IPS-15b (cell line): ENCODE data around the gene OR2S2.
"Not testable (repeated sequence)": the region's sequence is repeated elsewhere in the genome, so short reads cannot be mapped to it uniquely, and the experiment has no call there.

Experiments used
- H3K27me3 ChIP-seq: one replicate; pipeline ENCODE4 v1.6.1; 2013; ENCODE audit warnings: low read length; ENCODE audit not compliant: control insufficient read depth, insufficient read depth
- H3K36me3 ChIP-seq: one replicate; pipeline ENCODE4 v1.6.1; 2013; ENCODE audit warnings: low read length; ENCODE audit not compliant: control insufficient read depth, insufficient read depth
- H3K4me1 ChIP-seq: one replicate; pipeline ENCODE4 v1.6.1; 2013; ENCODE audit warnings: mild to moderate bottlenecking, low read length; ENCODE audit not compliant: control insufficient read depth, insufficient read depth
- H3K4me3 ChIP-seq: one replicate; pipeline ENCODE4 v1.5.1; 2013; ENCODE audit warnings: low read depth, low read length
- H3K9ac ChIP-seq: one replicate; pipeline ENCODE4 v1.6.1; 2013; ENCODE audit warnings: low read depth, mild to moderate bottlenecking, low read length
- H3K9me3 ChIP-seq: one replicate; pipeline ENCODE4 v1.6.1; 2013; ENCODE audit warnings: mild to moderate bottlenecking, low read length; ENCODE audit not compliant: control insufficient read depth, insufficient read depth

The OR2S2 gene

GRCh38 chr9:35958104-35958837 lies at the start of gene OR2S2:
OR2S2 (minus strand) TSS chr9:35958154; CDS start chr9:35958098, 56 bp downstream.
- H3K27me3 ChIP-seq, result peaks cover 30% of the 10 kb centered on the region
- H3K9me3 ChIP-seq, result no peaks in the 10 kb centered on the region
- no peak within 1 kb of the TSS for H3K4me3 ChIP-seq
- peaks cover 2% of the 10 kb centered on the region for H3K4me1 ChIP-seq
- no peak within 1 kb of the TSS for H3K9ac ChIP-seq
- no peaks in the 10 kb centered on the region for H3K36me3 ChIP-seq

GRCh38 chr9:36007316-36007708 lies 49.4 kb upstream of the OR2S2 start:
- no peaks in the 10 kb centered on the region for H3K4me1 ChIP-seq
- H3K9ac ChIP-seq, result no peak overlapping the region
- H3K27me3 ChIP-seq, result peaks cover 41% of the 10 kb centered on the region
- no peaks in the 10 kb centered on the region for H3K9me3 ChIP-seq
- H3K36me3 ChIP-seq, result no peaks in the 10 kb centered on the region
- no peak overlapping the region for H3K4me3 ChIP-seq

- H3K27me3 ChIP-seq, result peaks cover 41% of the 10 kb centered on the region
- no peak overlapping the region for H3K4me3 ChIP-seq
- no peaks in the 10 kb centered on the region for H3K36me3 ChIP-seq
- H3K4me1 ChIP-seq, result no peaks in the 10 kb centered on the region
- H3K9ac ChIP-seq, result no peak overlapping the region
- H3K9me3 ChIP-seq, result no peaks in the 10 kb centered on the region
These were observed 48.8 kb upstream of the OR2S2 start for GRCh38 chr9:36006549-36007315.

GRCh38 chr9:36005891-36006290 lies 47.9 kb upstream of the OR2S2 start:
- Histone ChIP-seq H3K9me3 (no peaks in the 10 kb centered on the region), H3K9ac (no peak overlapping the region), H3K27me3 (peaks cover 41% of the 10 kb centered on the region), H3K4me3 (no peak overlapping the region), H3K4me1 (no peaks in the 10 kb centered on the region), H3K36me3 (no peaks in the 10 kb centered on the region)

- Histone ChIP-seq H3K4me1 (no peaks in the 10 kb centered on the region), H3K4me3 (no peak overlapping the region), H3K27me3 (no peaks in the 10 kb centered on the region), H3K9me3 (no peaks in the 10 kb centered on the region), H3K9ac (no peak overlapping the region), H3K36me3 (no peaks in the 10 kb centered on the region)
These were observed 40.4 kb upstream of the OR2S2 start for GRCh38 chr9:35998333-35998732.

GRCh38 chr9:35997016-35997415 lies 39.1 kb upstream of the OR2S2 start:
- H3K9ac ChIP-seq, H3K36me3 ChIP-seq, H3K9me3 ChIP-seq, H3K27me3 ChIP-seq, H3K4me3 ChIP-seq, H3K4me1 ChIP-seq: not testable (repeated sequence)

GRCh38 chr9:35996358-35996970 lies 38.5 kb upstream of the OR2S2 start:
- H3K27me3 ChIP-seq, result no peaks in the 10 kb centered on the region
- no peak overlapping the region for H3K4me3 ChIP-seq
- H3K4me1 ChIP-seq, result no peaks in the 10 kb centered on the region
- no peaks in the 10 kb centered on the region for H3K36me3 ChIP-seq
- H3K9me3 ChIP-seq, result no peaks in the 10 kb centered on the region
- no peak overlapping the region for H3K9ac ChIP-seq

GRCh38 chr9:35994959-35995358 lies 37.0 kb upstream of the OR2S2 start:
- Histone ChIP-seq H3K36me3 (no peaks in the 10 kb centered on the region), H3K9me3 (no peaks in the 10 kb centered on the region), H3K4me3 (no peak overlapping the region), H3K27me3 (no peaks in the 10 kb centered on the region), H3K4me1 (no peaks in the 10 kb centered on the region), H3K9ac (no peak overlapping the region)

GRCh38 chr9:35993976-35994720 lies 36.2 kb upstream of the OR2S2 start:
- Histone ChIP-seq H3K4me1 (no peaks in the 10 kb centered on the region), H3K36me3 (no peaks in the 10 kb centered on the region), H3K4me3 (no peak overlapping the region), H3K9ac (no peak overlapping the region), H3K9me3 (no peaks in the 10 kb centered on the region), H3K27me3 (no peaks in the 10 kb centered on the region)

GRCh38 chr9:35993136-35993535 lies 35.2 kb upstream of the OR2S2 start:
- H3K9ac ChIP-seq, H3K4me1 ChIP-seq, H3K27me3 ChIP-seq, H3K4me3 ChIP-seq, H3K36me3 ChIP-seq, H3K9me3 ChIP-seq: not testable (repeated sequence)

- Histone ChIP-seq H3K27me3 (peaks cover 2% of the 10 kb centered on the region), H3K9ac (no peak overlapping the region), H3K9me3 (no peaks in the 10 kb centered on the region), H3K4me3 (no peak overlapping the region), H3K36me3 (no peaks in the 10 kb centered on the region), H3K4me1 (no peaks in the 10 kb centered on the region)
These were observed 32.2 kb upstream of the OR2S2 start for GRCh38 chr9:35990155-35990554.
